GM19438 (cell line): Measurements from ENCODE around the gene FNTB.

Source experiments
- ATAC-seq: cut with Tn5 transposase; IDR thresholded peaks from one replicate; pipeline ENCODE4 v1.9.1; 2021; ENCODE audit warnings: low read depth; ENCODE audit not compliant: unreplicated experiment

FNTB gene

GRCh38 chr14:64986648-64987437, at the start of gene FNTB:
FNTB (plus strand) TSS chr14:64986895; CDS start chr14:64986954, 59 bp downstream.
- peak; percentile 87 for ATAC-seq

- no peak for ATAC-seq
Observed at GRCh38 chr14:64937171-64937820, 49.4 kb upstream of the FNTB start.

- ATAC-seq, result no peak
Observed at GRCh38 chr14:64937821-64938193, 48.9 kb upstream of the FNTB start.

- ATAC-seq, result no peak
Observed at GRCh38 chr14:64938972-64939816, 47.5 kb upstream of the FNTB start.

- no peak for ATAC-seq
Observed at GRCh38 chr14:64939817-64940190, 46.9 kb upstream of the FNTB start.

- no peak for ATAC-seq
Observed at GRCh38 chr14:64940336-64940910, 46.3 kb upstream of the FNTB start.

GRCh38 chr14:64942531-64943111, 44.1 kb upstream of the FNTB start, which contains the start of gene GPX2:
GPX2 (minus strand) TSS chr14:64942745; CDS start chr14:64942726, 19 bp downstream.
- ATAC-seq, result no peak

GRCh38 chr14:64943556-64943955, 43.1 kb upstream of the FNTB start:
- ATAC-seq, result no peak

- no peak for ATAC-seq
Observed at GRCh38 chr14:64944041-64944440, 42.7 kb upstream of the FNTB start.

- no peak for ATAC-seq
Observed at GRCh38 chr14:64944861-64945260, 41.8 kb upstream of the FNTB start.

GRCh38 chr14:64945431-64946178, 41.1 kb upstream of the FNTB start:
- no peak for ATAC-seq

- ATAC-seq, result no peak
Observed at GRCh38 chr14:64946310-64947045, 40.2 kb upstream of the FNTB start.

- no peak for ATAC-seq
Observed at GRCh38 chr14:64947710-64948611, 38.7 kb upstream of the FNTB start.

- no peak for ATAC-seq
Observed at GRCh38 chr14:64948612-64949210, 38.0 kb upstream of the FNTB start.

- no peak for ATAC-seq
Observed at GRCh38 chr14:64950889-64951288, 35.8 kb upstream of the FNTB start.

GRCh38 chr14:64951291-64951690, 35.4 kb upstream of the FNTB start:
- no peak for ATAC-seq

GRCh38 chr14:64951724-64952123, 35.0 kb upstream of the FNTB start:
- ATAC-seq, result no peak
